PC-9 (cell line): ENCODE data around the gene HERC2. TPM values are rescaled to one million over a fixed set of nuclear protein-coding genes. Genes with fewer than 3 reads are reported as not detected.
"Not testable (repeated sequence)": the region's sequence is repeated elsewhere in the genome, so short reads cannot be mapped to it uniquely, and the experiment has no call there.

Experiments
- BruUV-seq: library from RNA; stranded (reverse); fragments of 400-500 nt; replicated peaks from 2 replicates; lab custom pipeline; 2021; lab: Mats Ljungman, UMichigan
- CTCF ChIA-PET: fragments of 300-600 bp; sonication (Branson Sonifier 250); formaldehyde crosslinking; loops from one replicate; lab custom pipeline; 2022; ENCODE audit warnings: antibody characterized with exemption; lab: Charles Lee
- POLR2A ChIA-PET: fragments of 300-600 bp; sonication (Branson Sonifier 250); formaldehyde crosslinking; loops from one replicate; lab custom pipeline; 2022; ENCODE audit warnings: antibody characterized with exemption; ENCODE audit not compliant: unreplicated experiment; lab: Charles Lee
- DNase-seq, 2 experiments: peaks; one replicate each; pipeline versions ENCODE4 v3.0.0 to v3.0.0-alpha.2; 2015 to 2022; ENCODE audit warnings: mixed read lengths in 1 of 2
- H2AFZ ChIP-seq: fragments of 200-600 bp; sonication (generic); 2 replicates; pipeline ENCODE4 v1.8.1; 2017; ENCODE audit warnings: antibody characterized with exemption
- H3F3A ChIP-seq: fragments of 200-600 bp; sonication (generic); 2 replicates; pipeline ENCODE4 v1.8.1; 2017; ENCODE audit warnings: antibody characterized with exemption, mild to moderate bottlenecking, low read depth; ENCODE audit not compliant: insufficient read depth
- H3K27ac ChIP-seq: fragments of 200-600 bp; sonication (generic); 2 replicates; pipeline ENCODE4 v1.6.1; 2016; ENCODE audit warnings: mixed run types
- H3K27me3 ChIP-seq: fragments of 200-600 bp; sonication (generic); 2 replicates; pipeline ENCODE4 v1.6.1; 2016; ENCODE audit warnings: low read depth, mixed run types; ENCODE audit not compliant: insufficient read depth
- H3K36me3 ChIP-seq: fragments of 200-600 bp; sonication (generic); 2 replicates; pipeline ENCODE4 v1.6.1; 2016; ENCODE audit warnings: low read depth, mixed run types
- H3K4me1 ChIP-seq: fragments of 200-600 bp; sonication (generic); replicated peaks from 2 replicates; pipeline ENCODE4 v1.6.1; 2016; ENCODE audit warnings: mixed run types; ENCODE audit not compliant: insufficient read depth
- H3K4me2 ChIP-seq: fragments of 200-600 bp; sonication (generic); 2 replicates; pipeline ENCODE4 v1.6.1; 2017; ENCODE audit warnings: mixed run types
- H3K4me3 ChIP-seq: fragments of 200-600 bp; sonication (generic); 2 replicates; pipeline ENCODE4 v1.6.1; 2016; ENCODE audit warnings: mixed run types
- H3K79me2 ChIP-seq: fragments of 200-600 bp; sonication (generic); 2 replicates; pipeline ENCODE4 v1.6.1; 2017; ENCODE audit warnings: low read depth, mixed run types
- H3K9me2 ChIP-seq: fragments of 200-600 bp; sonication (generic); 2 replicates; pipeline ENCODE4 v1.8.1; 2017; ENCODE audit warnings: mild to moderate bottlenecking; ENCODE audit not compliant: insufficient read depth
- H3K9me3 ChIP-seq: fragments of 200-600 bp; sonication (generic); 2 replicates; pipeline ENCODE4 v1.8.1; 2016; ENCODE audit warnings: low read depth; ENCODE audit not compliant: insufficient read depth
- H4K20me1 ChIP-seq: fragments of 200-600 bp; sonication (generic); 2 replicates; pipeline ENCODE4 v1.8.1; 2017; ENCODE audit not compliant: insufficient read depth
- CTCF ChIP-seq: fragments of 200-600 bp; sonication (generic); conservative IDR thresholded peaks from 2 replicates; pipeline ENCODE4 v1.6.1; 2017; ENCODE audit warnings: mixed run types, antibody characterized with exemption, mild to moderate bottlenecking, moderate library complexity
- EZH2 ChIP-seq: fragments of 200-600 bp; sonication (generic); IDR thresholded peaks from 2 replicates; pipeline ENCODE4 v1.8.0; 2017; ENCODE audit warnings: antibody characterized with exemption, low read depth
- intact Hi-C: fragments of 100-400 bp; cut with micrococcal nuclease; formaldehyde crosslinking; loops from one replicate; pipeline ENCODE4 v1.10.0; 2022; ENCODE audit not compliant: unreplicated experiment
- total RNA-seq: library from RNA; stranded (reverse); gene quantifications from 2 replicates; pipeline ENCODE4 v1.2.3, GENCODE V29; 2021

The HERC2 gene
- total RNA-seq, 1 experiment from 2014 or later: 49.7 TPM

GRCh38 chr15:28208583-28208982, 113.4 kb downstream of the HERC2 start:
- CTCF ChIA-PET: no interaction called here

GRCh38 chr15:28205640-28206039, 116.3 kb downstream of the HERC2 start:
- H3K79me2 ChIP-seq, intact Hi-C loops, H3F3A ChIP-seq, H3K4me3 ChIP-seq, POLR2A ChIA-PET, H3K36me3 ChIP-seq, H3K27me3 ChIP-seq, BruUV-seq, H3K27ac ChIP-seq, H3K4me1 ChIP-seq, H3K9me2 ChIP-seq, CTCF ChIA-PET, H2AFZ ChIP-seq, H4K20me1 ChIP-seq, DNase-seq, H3K9me3 ChIP-seq, H3K4me2 ChIP-seq: not testable (repeated sequence)

More at GRCh38 chr15:28208583-28208982, 113.4 kb downstream of the HERC2 start:
- BruUV-seq: no TSS peak
- no peaks in the 10 kb centered on the region for H3K9me2 ChIP-seq
- no peaks in the 10 kb centered on the region for H3F3A ChIP-seq
- no peaks in the 10 kb centered on the region for H3K36me3 ChIP-seq
- H3K27me3 ChIP-seq: no peaks in the 10 kb centered on the region
- TF ChIP-seq EZH2 (no peak), CTCF (no peak)
- no peak overlapping the region for H3K27ac ChIP-seq
- H3K79me2 ChIP-seq: no peaks in the 10 kb centered on the region
- no peaks in the 10 kb centered on the region for H4K20me1 ChIP-seq
- intact Hi-C loops: no loop called here
- H3K4me3 ChIP-seq: no peak overlapping the region
- POLR2A ChIA-PET: no interaction called here
- DNase-seq: no peak
- H3K9me3 ChIP-seq: no peaks in the 10 kb centered on the region
- H3K4me1 ChIP-seq: no peaks in the 10 kb centered on the region
- no peak overlapping the region for H2AFZ ChIP-seq
- no peak overlapping the region for H3K4me2 ChIP-seq

GRCh38 chr15:28203055-28203828, 118.7 kb downstream of the HERC2 start:
- CTCF ChIA-PET, H3K4me2 ChIP-seq, H3K27me3 ChIP-seq, H4K20me1 ChIP-seq, H3K79me2 ChIP-seq, intact Hi-C loops, H2AFZ ChIP-seq, DNase-seq, H3K27ac ChIP-seq, H3K4me1 ChIP-seq, H3K9me2 ChIP-seq, H3K36me3 ChIP-seq, H3F3A ChIP-seq, H3K4me3 ChIP-seq, H3K9me3 ChIP-seq, POLR2A ChIA-PET, BruUV-seq: not testable (repeated sequence)

GRCh38 chr15:28202124-28202523, 119.9 kb downstream of the HERC2 start:
- CTCF ChIA-PET: not testable (repeated sequence)

GRCh38 chr15:28198215-28198614, 123.8 kb downstream of the HERC2 start:
- H4K20me1 ChIP-seq, BruUV-seq, H3K79me2 ChIP-seq, POLR2A ChIA-PET, H3K4me3 ChIP-seq, H3K4me1 ChIP-seq, intact Hi-C loops, H3K27ac ChIP-seq, DNase-seq, H3K9me3 ChIP-seq, H3F3A ChIP-seq, H3K4me2 ChIP-seq, H3K9me2 ChIP-seq, H3K36me3 ChIP-seq, H2AFZ ChIP-seq, CTCF ChIA-PET, H3K27me3 ChIP-seq: not testable (repeated sequence)

More at GRCh38 chr15:28202124-28202523, 119.9 kb downstream of the HERC2 start:
- H3K4me1 ChIP-seq, POLR2A ChIA-PET, H3K9me3 ChIP-seq, H3K36me3 ChIP-seq, intact Hi-C loops, H3K27ac ChIP-seq, H2AFZ ChIP-seq, BruUV-seq, H3K9me2 ChIP-seq, H4K20me1 ChIP-seq, DNase-seq, H3K27me3 ChIP-seq, H3F3A ChIP-seq, H3K4me3 ChIP-seq, H3K4me2 ChIP-seq, H3K79me2 ChIP-seq: not testable (repeated sequence)

GRCh38 chr15:28197694-28198093, 124.3 kb downstream of the HERC2 start:
- DNase-seq, H3K9me3 ChIP-seq, POLR2A ChIA-PET, H2AFZ ChIP-seq, H3K36me3 ChIP-seq, H3K4me1 ChIP-seq, CTCF ChIA-PET, intact Hi-C loops, H3K4me2 ChIP-seq, H3F3A ChIP-seq, H4K20me1 ChIP-seq, H3K79me2 ChIP-seq, H3K27ac ChIP-seq, H3K27me3 ChIP-seq, H3K9me2 ChIP-seq, BruUV-seq, H3K4me3 ChIP-seq: not testable (repeated sequence)
